Measurements from ENCODE around the gene HINFP. TPM values are rescaled to one million over a fixed set of nuclear protein-coding genes. Genes with fewer than 3 reads are reported as not detected.

Gene HINFP
- total and polyA plus RNA-seq, 2 experiments from 2014 or later: 12.6 to 29.2 TPM

GRCh38 chr11:119166368-119167076 lies 45.1 kb downstream of the HINFP start:
- H3K27ac Mint-ChIP-seq: peak overlapping the region; percentile 31; the same call in 1 of the 2 replicates
- H3K9me3 Mint-ChIP-seq: no peaks in the 10 kb centered on the region; the same call in 2 of the 3 replicates
- Histone ChIP-seq H3K4me2 (peak overlapping the region; percentile 42; the same call in 1 of the 2 replicates), H3K79me2 (replicated peaks; ENCODE audit: insufficient read depth) (no peaks in the 10 kb centered on the region), H3K36me3 (ENCODE audit: insufficient read depth) (no peaks in the 10 kb centered on the region), H3K27me3 (ENCODE audit: insufficient read depth) (no peaks in the 10 kb centered on the region), H3F3A (replicated peaks; ENCODE audit: low read depth) (peaks cover 6% of the 10 kb centered on the region; the same call in 1 of the 2 replicates), H4K20me1 (replicated peaks; ENCODE audit: insufficient read depth) (no peaks in the 10 kb centered on the region), H3K4me3 (no peak overlapping the region), H2AFZ (peak overlapping the region; percentile 67; the same call in 1 of the 2 replicates), H3K4me1 (ENCODE audit: insufficient read depth) (peaks cover 12% of the 10 kb centered on the region; the same call in 1 of the 2 replicates), H3K27ac (ENCODE audit: low read depth) (no peak overlapping the region), H3K9me2 (ENCODE audit: insufficient read depth) (no peaks in the 10 kb centered on the region)
- H3K4me3 Mint-ChIP-seq: no peak overlapping the region; the same call in 2 of the 3 replicates
- H3K4me1 Mint-ChIP-seq: peaks cover 12% of the 10 kb centered on the region
- TF ChIP-seq ETS1 (IDR thresholded peaks at IDR 0.05): no peak
- no peak for TF ChIP-seq EZH2phosphoT487 (IDR thresholded peaks at IDR 0.05; ENCODE audit: unreplicated experiment)
- TF ChIP-seq CREB1 (CRISPR knock-in tag; IDR thresholded peaks at IDR 0.05; ENCODE audit: low read depth): no peak
- TF ChIP-seq REST (IDR thresholded peaks at IDR 0.05; ENCODE audit: unreplicated experiment): no peak
- TF ChIP-seq STAT1 (IDR thresholded peaks at IDR 0.05; ENCODE audit: unreplicated experiment): no peak
- no peak for TF ChIP-seq NANOG (IDR thresholded peaks at IDR 0.05; ENCODE audit: borderline replicate concordance)
- TF ChIP-seq, protein P1, sequence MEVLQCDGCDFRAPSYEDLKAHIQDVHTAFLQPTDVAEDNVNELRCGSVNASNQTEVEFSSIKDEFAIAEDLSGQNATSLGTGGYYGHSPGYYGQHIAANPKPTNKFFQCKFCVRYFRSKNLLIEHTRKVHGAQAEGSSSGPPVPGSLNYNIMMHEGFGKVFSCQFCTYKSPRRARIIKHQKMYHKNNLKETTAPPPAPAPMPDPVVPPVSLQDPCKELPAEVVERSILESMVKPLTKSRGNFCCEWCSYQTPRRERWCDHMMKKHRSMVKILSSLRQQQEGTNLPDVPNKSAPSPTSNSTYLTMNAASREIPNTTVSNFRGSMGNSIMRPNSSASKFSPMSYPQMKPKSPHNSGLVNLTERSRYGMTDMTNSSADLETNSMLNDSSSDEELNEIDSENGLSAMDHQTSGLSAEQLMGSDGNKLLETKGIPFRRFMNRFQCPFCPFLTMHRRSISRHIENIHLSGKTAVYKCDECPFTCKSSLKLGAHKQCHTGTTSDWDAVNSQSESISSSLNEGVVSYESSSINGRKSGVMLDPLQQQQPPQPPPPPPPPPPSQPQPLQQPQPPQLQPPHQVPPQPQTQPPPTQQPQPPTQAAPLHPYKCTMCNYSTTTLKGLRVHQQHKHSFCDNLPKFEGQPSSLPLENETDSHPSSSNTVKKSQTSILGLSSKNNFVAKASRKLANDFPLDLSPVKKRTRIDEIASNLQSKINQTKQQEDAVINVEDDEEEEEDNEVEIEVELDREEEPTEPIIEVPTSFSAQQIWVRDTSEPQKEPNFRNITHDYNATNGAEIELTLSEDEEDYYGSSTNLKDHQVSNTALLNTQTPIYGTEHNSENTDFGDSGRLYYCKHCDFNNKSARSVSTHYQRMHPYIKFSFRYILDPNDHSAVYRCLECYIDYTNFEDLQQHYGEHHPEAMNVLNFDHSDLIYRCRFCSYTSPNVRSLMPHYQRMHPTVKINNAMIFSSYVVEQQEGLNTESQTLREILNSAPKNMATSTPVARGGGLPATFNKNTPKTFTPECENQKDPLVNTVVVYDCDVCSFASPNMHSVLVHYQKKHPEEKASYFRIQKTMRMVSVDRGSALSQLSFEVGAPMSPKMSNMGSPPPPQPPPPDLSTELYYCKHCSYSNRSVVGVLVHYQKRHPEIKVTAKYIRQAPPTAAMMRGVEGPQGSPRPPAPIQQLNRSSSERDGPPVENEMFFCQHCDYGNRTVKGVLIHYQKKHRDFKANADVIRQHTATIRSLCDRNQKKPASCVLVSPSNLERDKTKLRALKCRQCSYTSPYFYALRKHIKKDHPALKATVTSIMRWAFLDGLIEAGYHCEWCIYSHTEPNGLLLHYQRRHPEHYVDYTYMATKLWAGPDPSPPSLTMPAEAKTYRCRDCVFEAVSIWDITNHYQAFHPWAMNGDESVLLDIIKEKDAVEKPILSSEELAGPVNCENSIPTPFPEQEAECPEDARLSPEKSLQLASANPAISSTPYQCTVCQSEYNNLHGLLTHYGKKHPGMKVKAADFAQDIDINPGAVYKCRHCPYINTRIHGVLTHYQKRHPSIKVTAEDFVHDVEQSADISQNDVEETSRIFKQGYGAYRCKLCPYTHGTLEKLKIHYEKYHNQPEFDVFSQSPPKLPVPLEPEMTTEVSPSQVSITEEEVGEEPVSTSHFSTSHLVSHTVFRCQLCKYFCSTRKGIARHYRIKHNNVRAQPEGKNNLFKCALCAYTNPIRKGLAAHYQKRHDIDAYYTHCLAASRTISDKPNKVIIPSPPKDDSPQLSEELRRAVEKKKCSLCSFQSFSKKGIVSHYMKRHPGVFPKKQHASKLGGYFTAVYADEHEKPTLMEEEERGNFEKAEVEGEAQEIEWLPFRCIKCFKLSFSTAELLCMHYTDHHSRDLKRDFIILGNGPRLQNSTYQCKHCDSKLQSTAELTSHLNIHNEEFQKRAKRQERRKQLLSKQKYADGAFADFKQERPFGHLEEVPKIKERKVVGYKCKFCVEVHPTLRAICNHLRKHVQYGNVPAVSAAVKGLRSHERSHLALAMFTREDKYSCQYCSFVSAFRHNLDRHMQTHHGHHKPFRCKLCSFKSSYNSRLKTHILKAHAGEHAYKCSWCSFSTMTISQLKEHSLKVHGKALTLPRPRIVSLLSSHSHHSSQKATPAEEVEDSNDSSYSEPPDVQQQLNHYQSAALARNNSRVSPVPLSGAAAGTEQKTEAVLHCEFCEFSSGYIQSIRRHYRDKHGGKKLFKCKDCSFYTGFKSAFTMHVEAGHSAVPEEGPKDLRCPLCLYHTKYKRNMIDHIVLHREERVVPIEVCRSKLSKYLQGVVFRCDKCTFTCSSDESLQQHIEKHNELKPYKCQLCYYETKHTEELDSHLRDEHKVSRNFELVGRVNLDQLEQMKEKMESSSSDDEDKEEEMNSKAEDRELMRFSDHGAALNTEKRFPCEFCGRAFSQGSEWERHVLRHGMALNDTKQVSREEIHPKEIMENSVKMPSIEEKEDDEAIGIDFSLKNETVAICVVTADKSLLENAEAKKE (CRISPR knock-in tag; IDR thresholded peaks at IDR 0.05): no peak
- no peak for TF ChIP-seq JUNB (IDR thresholded peaks at IDR 0.05; ENCODE audit: unreplicated experiment)
- no peak for TF ChIP-seq POLR2AphosphoS5 (IDR thresholded peaks at IDR 0.05; ENCODE audit: low read depth)
- no peak for TF ChIP-seq ZNF114 (CRISPR knock-in tag; IDR thresholded peaks at IDR 0.05)
- no peak for TF ChIP-seq EZH2 (IDR thresholded peaks at IDR 0.05; ENCODE audit: low read depth, unreplicated experiment)
- no peak for TF ChIP-seq ZNF331 (CRISPR knock-in tag; IDR thresholded peaks at IDR 0.05; ENCODE audit: low read depth)
- TF ChIP-seq, protein P2, sequence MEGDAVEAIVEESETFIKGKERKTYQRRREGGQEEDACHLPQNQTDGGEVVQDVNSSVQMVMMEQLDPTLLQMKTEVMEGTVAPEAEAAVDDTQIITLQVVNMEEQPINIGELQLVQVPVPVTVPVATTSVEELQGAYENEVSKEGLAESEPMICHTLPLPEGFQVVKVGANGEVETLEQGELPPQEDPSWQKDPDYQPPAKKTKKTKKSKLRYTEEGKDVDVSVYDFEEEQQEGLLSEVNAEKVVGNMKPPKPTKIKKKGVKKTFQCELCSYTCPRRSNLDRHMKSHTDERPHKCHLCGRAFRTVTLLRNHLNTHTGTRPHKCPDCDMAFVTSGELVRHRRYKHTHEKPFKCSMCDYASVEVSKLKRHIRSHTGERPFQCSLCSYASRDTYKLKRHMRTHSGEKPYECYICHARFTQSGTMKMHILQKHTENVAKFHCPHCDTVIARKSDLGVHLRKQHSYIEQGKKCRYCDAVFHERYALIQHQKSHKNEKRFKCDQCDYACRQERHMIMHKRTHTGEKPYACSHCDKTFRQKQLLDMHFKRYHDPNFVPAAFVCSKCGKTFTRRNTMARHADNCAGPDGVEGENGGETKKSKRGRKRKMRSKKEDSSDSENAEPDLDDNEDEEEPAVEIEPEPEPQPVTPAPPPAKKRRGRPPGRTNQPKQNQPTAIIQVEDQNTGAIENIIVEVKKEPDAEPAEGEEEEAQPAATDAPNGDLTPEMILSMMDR (conservative IDR thresholded peaks at IDR 0.05; ENCODE audit: low read depth in 2 of 2): no peak
- peaks cover 25% of the 10 kb centered on the region for H3K27me3 Mint-ChIP-seq (ENCODE audit: insufficient read depth, low read depth, poor library complexity)
- no peak for ATAC-seq
- H3K36me3 Mint-ChIP-seq (ENCODE audit: low read depth): no peaks in the 10 kb centered on the region
- DNase-seq (ENCODE audit: low spot score): no peak
